Smooth muscle cell (in vitro differentiated cells): ENCODE results near the gene CACNA2D2. TPM values are rescaled to one million over a fixed set of nuclear protein-coding genes. Genes with fewer than 3 reads are reported as not detected.

ENCODE experiments used
- DNase-seq: peaks from one replicate; lab custom pipeline; 2025; ENCODE audit not compliant: unreplicated experiment; lab: John Stamatoyannopoulos, UW
- H2AFZ ChIP-seq: fragments of 200-600 bp; sonication (generic); 2 replicates; pipeline ENCODE4 v1.6.0; 2016; ENCODE audit warnings: antibody characterized with exemption, low read depth, mild to moderate bottlenecking
- H3F3A ChIP-seq: fragments of 200-600 bp; sonication (generic); 2 replicates; pipeline ENCODE4 v1.6.0; 2017; ENCODE audit warnings: antibody characterized with exemption, low read depth
- H3K27ac ChIP-seq: fragments of 200-600 bp; sonication (generic); 2 replicates; pipeline ENCODE4 v1.5.1; 2016; ENCODE audit warnings: low read depth, mild to moderate bottlenecking
- H3K27me3 ChIP-seq: fragments of 200-600 bp; sonication (generic); 2 replicates; pipeline ENCODE4 v1.6.1; 2016; ENCODE audit warnings: low read depth, mild to moderate bottlenecking
- H3K36me3 ChIP-seq: fragments of 200-600 bp; sonication (generic); 2 replicates; pipeline ENCODE4 v1.5.1; 2016; ENCODE audit warnings: low read depth
- H3K4me1 ChIP-seq: fragments of 200-600 bp; sonication (generic); 2 replicates; pipeline ENCODE4 v1.5.1; 2016; ENCODE audit warnings: low read depth
- H3K4me2 ChIP-seq: fragments of 200-600 bp; sonication (generic); 2 replicates; pipeline ENCODE4 v1.6.0; 2016; ENCODE audit warnings: mild to moderate bottlenecking
- H3K4me3 ChIP-seq: fragments of 200-600 bp; sonication (generic); 2 replicates; pipeline ENCODE4 v1.5.1; 2016; ENCODE audit warnings: mild to moderate bottlenecking
- H3K79me2 ChIP-seq: fragments of 200-600 bp; sonication (generic); 2 replicates; pipeline ENCODE4 v1.6.0; 2016; ENCODE audit warnings: low read depth, mild to moderate bottlenecking
- H3K9ac ChIP-seq: fragments of 200-600 bp; sonication (generic); 2 replicates; pipeline ENCODE4 v1.6.0; 2016; ENCODE audit warnings: low read depth
- H3K9me3 ChIP-seq: fragments of 200-600 bp; sonication (generic); replicated peaks from 2 replicates; pipeline ENCODE4 v1.5.1; 2016; ENCODE audit warnings: low read depth
- H4K20me1 ChIP-seq: fragments of 200-600 bp; sonication (generic); 2 replicates; pipeline ENCODE4 v1.6.0; 2016; ENCODE audit warnings: low read depth
- WGBS: methylation state at CpG from one replicate; pipeline ENCODE4 v1.1.7; 2016; ENCODE audit warnings: low lambda C conversion rate; 5-methylcytosine and 5-hydroxymethylcytosine counted together
- polyA plus RNA-seq: library from polyadenylated mRNA; unstranded; fragments of >200 nt; fragmentation: Nextera tagmentation; extraction: Ambion mirVana; gene quantifications from 2 replicates; pipeline ENCODE4 v1.2.1, GENCODE V29; 2016
- total RNA-seq: library from RNA; depleted of rRNA; stranded (reverse); fragments of >200 nt; gene quantifications from 2 replicates; pipeline ENCODE4 v1.2.3, GENCODE V29; 2014
- TF ChIP-seq, protein P1 (sequence below): fragments of 200-600 bp; sonication (generic); IDR thresholded peaks from 2 replicates; pipeline ENCODE4 v1.5.1; 2017; ENCODE audit warnings: borderline replicate concordance, mild to moderate bottlenecking, antibody characterized with exemption; ENCODE audit not compliant: insufficient read depth, poor library complexity, severe bottlenecking

The CACNA2D2 gene
- total and polyA plus RNA-seq, 2 experiments from 2014 or later = 0.27 to 0.51 TPM

DNA sequence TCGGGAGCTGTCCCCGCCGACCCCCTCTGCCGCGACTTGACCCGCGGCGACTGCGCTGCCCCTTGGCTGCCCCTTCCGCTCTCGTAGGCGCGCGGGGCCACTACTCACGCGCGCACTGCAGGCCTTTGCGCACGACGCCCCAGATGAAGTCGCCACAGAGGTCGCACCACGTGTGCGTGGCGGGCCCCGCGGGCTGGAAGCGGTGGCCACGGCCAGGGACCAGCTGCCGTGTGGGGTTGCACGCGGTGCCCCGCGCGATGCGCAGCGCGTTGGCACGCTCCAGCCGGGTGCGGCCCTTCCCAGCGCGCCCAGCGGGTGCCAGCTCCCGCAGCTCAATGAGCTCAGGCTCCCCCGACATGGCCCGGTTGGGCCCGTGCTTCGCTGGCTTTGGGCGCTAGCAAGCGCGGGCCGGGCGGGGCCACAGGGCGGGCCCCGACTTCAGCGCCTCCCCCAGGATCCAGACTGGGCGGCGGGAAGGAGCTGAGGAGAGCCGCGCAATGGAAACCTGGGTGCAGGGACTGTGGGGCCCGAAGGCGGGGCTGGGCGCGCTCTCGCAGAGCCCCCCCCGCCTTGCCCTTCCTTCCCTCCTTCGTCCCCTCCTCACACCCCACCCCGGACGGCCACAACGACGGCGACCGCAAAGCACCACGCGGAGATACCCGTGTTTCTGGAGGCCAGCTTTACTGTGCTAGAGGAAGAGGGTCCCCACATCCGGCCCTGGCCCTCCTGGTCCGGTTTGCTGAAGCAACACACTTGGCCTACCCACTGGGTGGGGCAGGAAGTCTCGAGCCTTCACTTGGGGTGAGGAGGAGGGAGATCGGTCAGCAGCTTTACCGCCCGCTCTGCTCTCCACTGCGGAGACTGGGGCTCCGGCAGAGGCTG lies 162.7 kb downstream of the CACNA2D2 start, which contains the start of gene RASSF1:
RASSF1 (minus strand) TSS at position 389 of the 882 bp plus-strand sequence; CDS start at position 358, 31 bp downstream.
- peak within 1 kb of the TSS; percentile 62 for H2AFZ ChIP-seq
- 12% methylated on average over 81 of the region's 85 CpGs for WGBS
- no peak within 1 kb of the TSS for H3K27ac ChIP-seq
- H3K27me3 ChIP-seq = peaks cover 19% of the 10 kb centered on the region
- H3K36me3 ChIP-seq = no peaks in the 10 kb centered on the region
- H3K4me1 ChIP-seq = peaks cover 28% of the 10 kb centered on the region
- TF ChIP-seq, protein P1, sequence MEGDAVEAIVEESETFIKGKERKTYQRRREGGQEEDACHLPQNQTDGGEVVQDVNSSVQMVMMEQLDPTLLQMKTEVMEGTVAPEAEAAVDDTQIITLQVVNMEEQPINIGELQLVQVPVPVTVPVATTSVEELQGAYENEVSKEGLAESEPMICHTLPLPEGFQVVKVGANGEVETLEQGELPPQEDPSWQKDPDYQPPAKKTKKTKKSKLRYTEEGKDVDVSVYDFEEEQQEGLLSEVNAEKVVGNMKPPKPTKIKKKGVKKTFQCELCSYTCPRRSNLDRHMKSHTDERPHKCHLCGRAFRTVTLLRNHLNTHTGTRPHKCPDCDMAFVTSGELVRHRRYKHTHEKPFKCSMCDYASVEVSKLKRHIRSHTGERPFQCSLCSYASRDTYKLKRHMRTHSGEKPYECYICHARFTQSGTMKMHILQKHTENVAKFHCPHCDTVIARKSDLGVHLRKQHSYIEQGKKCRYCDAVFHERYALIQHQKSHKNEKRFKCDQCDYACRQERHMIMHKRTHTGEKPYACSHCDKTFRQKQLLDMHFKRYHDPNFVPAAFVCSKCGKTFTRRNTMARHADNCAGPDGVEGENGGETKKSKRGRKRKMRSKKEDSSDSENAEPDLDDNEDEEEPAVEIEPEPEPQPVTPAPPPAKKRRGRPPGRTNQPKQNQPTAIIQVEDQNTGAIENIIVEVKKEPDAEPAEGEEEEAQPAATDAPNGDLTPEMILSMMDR = no peak
- DNase-seq = no peak
- peaks cover 13% of the 10 kb centered on the region for H3K79me2 ChIP-seq
- H4K20me1 ChIP-seq = peaks cover 6% of the 10 kb centered on the region
- H3K4me3 ChIP-seq = peak within 1 kb of the TSS; percentile 45
- H3K9ac ChIP-seq = no peak within 1 kb of the TSS
- peaks cover 12% of the 10 kb centered on the region for H3F3A ChIP-seq
- H3K9me3 ChIP-seq = no peaks in the 10 kb centered on the region
- peak within 1 kb of the TSS; percentile 89 for H3K4me2 ChIP-seq

DNA sequence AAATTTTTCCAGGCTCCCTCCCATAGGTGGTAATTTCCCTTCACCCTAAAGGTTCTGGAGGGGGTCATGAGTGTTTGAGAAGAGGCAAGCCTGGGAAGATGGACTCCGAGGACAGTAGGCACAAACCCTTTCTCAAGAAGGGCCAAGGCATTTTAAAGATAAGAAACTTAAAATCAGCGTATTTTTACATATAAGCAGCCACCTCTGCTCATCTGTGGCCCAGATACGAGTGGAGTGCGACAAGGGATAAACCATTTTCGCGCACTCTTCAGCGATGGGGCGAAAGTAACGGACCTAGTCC lies 163.3 kb downstream of the CACNA2D2 start:
- no peak for DNase-seq
- 45% methylated on average over 7 of the region's 9 CpGs for WGBS
- Histone ChIP-seq H3K4me3 (peak overlapping the region; percentile 45), H2AFZ (peak overlapping the region; percentile 62), H3K4me1 (peaks cover 29% of the 10 kb centered on the region), H3K9ac (no peak overlapping the region), H3K36me3 (no peaks in the 10 kb centered on the region), H3K4me2 (peak overlapping the region; percentile 89), H3K27me3 (peaks cover 19% of the 10 kb centered on the region), H3K27ac (no peak overlapping the region), H3F3A (peaks cover 11% of the 10 kb centered on the region), H3K9me3 (no peaks in the 10 kb centered on the region), H4K20me1 (peaks cover 12% of the 10 kb centered on the region), H3K79me2 (peaks cover 18% of the 10 kb centered on the region)
- TF ChIP-seq, protein P1 = no peak

DNA sequence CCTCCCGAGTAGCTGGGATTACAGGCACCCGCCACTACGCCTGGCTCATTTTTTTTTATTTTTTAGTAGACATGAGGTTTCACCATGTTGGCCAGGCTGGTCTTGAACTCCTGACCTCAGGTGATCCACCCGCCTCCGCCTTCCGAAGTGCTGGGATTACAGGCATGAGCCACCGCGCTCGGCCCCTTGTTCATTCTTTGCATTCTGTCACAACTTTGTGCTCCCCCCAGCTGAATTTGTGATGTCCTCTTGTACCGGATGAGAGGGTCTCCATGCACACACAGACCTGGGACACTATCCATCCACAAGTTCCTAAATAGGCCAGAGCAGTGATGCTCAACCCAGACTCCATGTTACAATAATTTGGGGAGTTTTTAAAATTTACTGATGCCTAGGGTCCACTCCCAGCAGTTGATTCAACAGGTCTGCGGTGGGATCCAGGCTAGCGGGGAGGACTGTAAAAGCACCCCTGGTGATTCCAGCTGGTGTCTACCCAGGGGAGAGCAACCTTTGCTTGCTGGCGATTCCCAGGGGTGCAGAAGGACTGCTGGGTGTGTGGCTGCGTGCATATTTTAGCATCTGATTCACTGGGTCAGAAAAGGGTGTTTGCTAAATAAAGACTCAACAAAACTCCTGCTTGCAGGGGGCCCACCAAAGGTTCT lies 163.8 kb downstream of the CACNA2D2 start:
- Histone ChIP-seq H3K9ac (no peak overlapping the region), H3K79me2 (peaks cover 23% of the 10 kb centered on the region), H2AFZ (no peak overlapping the region), H3K9me3 (no peaks in the 10 kb centered on the region), H3K4me3 (peak overlapping the region; percentile 45), H3K4me1 (peaks cover 34% of the 10 kb centered on the region), H3K27ac (no peak overlapping the region), H3K36me3 (no peaks in the 10 kb centered on the region), H3K27me3 (peaks cover 19% of the 10 kb centered on the region), H3F3A (peaks cover 16% of the 10 kb centered on the region), H4K20me1 (peaks cover 17% of the 10 kb centered on the region), H3K4me2 (peak overlapping the region; percentile 89)
- 92% methylated on average over 14 of the region's 14 CpGs for WGBS
- TF ChIP-seq, protein P1 = no peak
- no peak for DNase-seq
